IMR-90 (cell line): ENCODE measurements around the gene LAMA3. TPM values are rescaled to one million over a fixed set of nuclear protein-coding genes. Genes with fewer than 3 reads are reported as not detected.

Experiments used
- ATAC-seq: fragments of 200-7000 bp; cut with Tn5 transposase; 2 replicates; pipeline ENCODE4 v1.9.1; 2020; ENCODE audit warnings: low read depth, mild to moderate bottlenecking, moderate library complexity
- BruUV-seq: library from RNA; stranded (reverse); fragments of 400-500 nt; replicated peaks from 2 replicates; lab custom pipeline; 2021; lab: Mats Ljungman, UMichigan
- CTCF ChIA-PET: fragments of 300-600 bp; formaldehyde crosslinking; extraction: SDS; loops from one replicate; lab custom pipeline; 2021; ENCODE audit warnings: antibody characterized with exemption; lab: Yijun Ruan, JAX
- POLR2A ChIA-PET: fragments of 300-600 bp; sonication (Branson Sonifier 250); formaldehyde crosslinking; loops from one replicate; lab custom pipeline; 2022; ENCODE audit warnings: antibody characterized with exemption; ENCODE audit not compliant: unreplicated experiment; lab: Charles Lee
- DNase-seq: peaks from one replicate; pipeline ENCODE4 v3.0.0; 2013
- H2AFZ ChIP-seq: replicated peaks from 2 replicates; pipeline ENCODE3; 2013; ENCODE audit warnings: low read length, mild to moderate bottlenecking; ENCODE audit not compliant: poor library complexity
- H2AK5ac ChIP-seq: 2 replicates; pipeline ENCODE4 v1.6.1; 2013; ENCODE audit warnings: low read depth, low read length, inconsistent platforms
- H2AK9ac ChIP-seq: replicated peaks from 2 replicates; pipeline ENCODE3; 2013; ENCODE audit warnings: mild to moderate bottlenecking, low read depth, low read length, moderate library complexity; ENCODE audit not compliant: poor library complexity
- H2BK120ac ChIP-seq: 2 replicates; pipeline ENCODE4 v1.6.1; 2013; ENCODE audit warnings: low read depth, low read length, inconsistent platforms
- H2BK15ac ChIP-seq: 3 replicates; pipeline ENCODE4 v1.6.1; 2013; ENCODE audit warnings: low read depth, low read length, inconsistent platforms
- H2BK20ac ChIP-seq: 2 replicates; pipeline ENCODE4 v1.6.1; 2013; ENCODE audit warnings: low read depth, mild to moderate bottlenecking, inconsistent platforms, low read length, moderate library complexity
- H2BK5ac ChIP-seq: 2 replicates; pipeline ENCODE4 v1.6.1; 2013; ENCODE audit warnings: mild to moderate bottlenecking, low read depth, low read length, inconsistent platforms; ENCODE audit not compliant: poor library complexity, severe bottlenecking
- H3K14ac ChIP-seq: replicated peaks from 2 replicates; pipeline ENCODE4 v1.6.1; 2013; ENCODE audit warnings: low read depth, low read length, inconsistent platforms
- H3K18ac ChIP-seq: 2 replicates; pipeline ENCODE4 v1.6.1; 2013; ENCODE audit warnings: low read depth, low read length, control low read depth
- H3K23ac ChIP-seq: 2 replicates; pipeline ENCODE4 v1.6.1; 2013; ENCODE audit warnings: low read depth, low read length, inconsistent platforms
- H3K27ac ChIP-seq: 2 replicates; pipeline ENCODE4 v1.5.1; 2013; ENCODE audit warnings: mild to moderate bottlenecking, control low read depth, low read length; ENCODE audit not compliant: insufficient read depth
- H3K27me3 ChIP-seq: 2 replicates; pipeline ENCODE4 v1.6.1; 2013; ENCODE audit warnings: low read length; ENCODE audit not compliant: control insufficient read depth, insufficient read depth
- H3K36me3 ChIP-seq: 2 replicates; pipeline ENCODE4 v1.6.1; 2013; ENCODE audit warnings: low read length, mixed read lengths; ENCODE audit not compliant: control insufficient read depth, insufficient read depth
- H3K4ac ChIP-seq: 2 replicates; pipeline ENCODE4 v1.6.1; 2013; ENCODE audit warnings: low read depth, low read length, inconsistent platforms
- H3K4me1 ChIP-seq: 2 replicates; pipeline ENCODE4 v1.6.1; 2013; ENCODE audit warnings: low read length, mixed read lengths; ENCODE audit not compliant: control insufficient read depth, insufficient read depth
- H3K4me2 ChIP-seq: 2 replicates; pipeline ENCODE4 v1.6.1; 2013; ENCODE audit warnings: low read depth, mild to moderate bottlenecking, control low read depth, low read length, moderate library complexity
- H3K4me3 ChIP-seq: 2 replicates; pipeline ENCODE4 v1.5.1; 2013; ENCODE audit warnings: low read depth, mild to moderate bottlenecking, control low read depth, low read length, moderate library complexity; ENCODE audit not compliant: insufficient read depth
- H3K56ac ChIP-seq: 2 replicates; pipeline ENCODE4 v1.6.1; 2013; ENCODE audit warnings: low read length, inconsistent platforms; ENCODE audit not compliant: insufficient read depth; ENCODE audit errors: extremely low read depth
- H3K79me1 ChIP-seq, 2 experiments: 2 replicates each; pipeline ENCODE4 v1.6.1; 2013; ENCODE audit warnings: low read length in 2 of 2, inconsistent platforms in 1 of 2, low read depth in 1 of 2
- H3K9ac ChIP-seq: 2 replicates; pipeline ENCODE4 v1.6.1; 2013; ENCODE audit warnings: low read depth, low read length, control low read depth
- H3K9me1 ChIP-seq: 2 replicates; pipeline ENCODE4 v1.6.1; 2013; ENCODE audit warnings: low read length, inconsistent platforms; ENCODE audit not compliant: insufficient read depth
- H3K9me3 ChIP-seq: 2 replicates; pipeline ENCODE4 v1.6.1; 2013; ENCODE audit warnings: low read length; ENCODE audit not compliant: control insufficient read depth, insufficient read depth
- H4K20me1 ChIP-seq: 2 replicates; pipeline ENCODE4 v1.6.1; 2013; ENCODE audit warnings: low read length, inconsistent platforms; ENCODE audit not compliant: insufficient read depth
- H4K5ac ChIP-seq: 2 replicates; pipeline ENCODE4 v1.6.1; 2013; ENCODE audit warnings: mild to moderate bottlenecking, low read depth, low read length, control low read depth
- H4K8ac ChIP-seq, 2 experiments: 2 replicates each; pipeline ENCODE4 v1.6.1; 2013; ENCODE audit warnings: low read depth in 2 of 2, low read length in 2 of 2, control low read depth in 1 of 2, inconsistent platforms in 1 of 2
- H4K91ac ChIP-seq: 2 replicates; pipeline ENCODE4 v1.6.1; 2013; ENCODE audit warnings: low read depth, low read length, inconsistent platforms; ENCODE audit not compliant: insufficient read depth
- CHD1 ChIP-seq: IDR thresholded peaks from 2 replicates; pipeline ENCODE4 v1.6.1; 2012; ENCODE audit warnings: low read depth, low read length, improper control_type of control experiment
- CTCF ChIP-seq: conservative IDR thresholded peaks from 2 replicates; pipeline ENCODE4 v1.5.1; 2012; ENCODE audit warnings: mild to moderate bottlenecking, low read depth, low read length, improper control_type of control experiment
- FOS ChIP-seq: fragments of 150-350 bp; IDR thresholded peaks from 2 replicates; pipeline ENCODE4 v1.6.1; 2016; ENCODE audit warnings: low read depth, low read length
- POLR2A ChIP-seq: IDR thresholded peaks from 2 replicates; pipeline ENCODE4 v1.6.1; 2012; ENCODE audit warnings: mild to moderate bottlenecking, low read depth, low read length
- WGBS, 2 experiments: methylation state at CpG; one replicate each; pipeline versions ENCODE4 v1.1.5 to v1.1.7; 2013; ENCODE audit warnings: missing lambda C conversion rate in 2 of 2; ENCODE audit not compliant: insufficient read length in 1 of 2; ENCODE audit errors: extremely low coverage in 2 of 2; 5-methylcytosine and 5-hydroxymethylcytosine counted together
- dilution Hi-C: fragments of 300-500 bp; cut with HindIII; formaldehyde crosslinking; loops from one replicate; pipeline ENCODE4 v1.14.3; 2018; ENCODE audit warnings: low sequenced_read_pairs; ENCODE audit not compliant: unreplicated experiment
- in situ Hi-C: fragments of 300-500 bp; cut with MboI; formaldehyde crosslinking; loops from 3 replicates; pipeline ENCODE4 v1.14.3; 2019; ENCODE audit warnings: low sequenced_read_pairs, inconsistent platforms, mixed read lengths
- intact Hi-C: fragments of 100-400 bp; cut with micrococcal nuclease; formaldehyde crosslinking; loops from 2 replicates; pipeline ENCODE4 v1.10.0; 2022
- polyA plus RNA-seq, 3 experiments: library from polyadenylated mRNA; depleted of rRNA; stranded (reverse); fragments of >200 nt; gene quantifications; 2 replicates each; pipeline ENCODE4 v1.2.3, GENCODE V29; 2012; ENCODE audit warnings: low replicate concordance in 1 of 3
- total RNA-seq: library from RNA; depleted of rRNA; stranded (reverse); fragments of >200 nt; gene quantifications from 2 replicates; pipeline ENCODE4 v1.2.3, GENCODE V29; 2012

Gene LAMA3
- total and polyA plus RNA-seq, 2 of the 4 experiments (the other 2 are of a cell fraction), result 0.18 to 0.19 TPM

DNA sequence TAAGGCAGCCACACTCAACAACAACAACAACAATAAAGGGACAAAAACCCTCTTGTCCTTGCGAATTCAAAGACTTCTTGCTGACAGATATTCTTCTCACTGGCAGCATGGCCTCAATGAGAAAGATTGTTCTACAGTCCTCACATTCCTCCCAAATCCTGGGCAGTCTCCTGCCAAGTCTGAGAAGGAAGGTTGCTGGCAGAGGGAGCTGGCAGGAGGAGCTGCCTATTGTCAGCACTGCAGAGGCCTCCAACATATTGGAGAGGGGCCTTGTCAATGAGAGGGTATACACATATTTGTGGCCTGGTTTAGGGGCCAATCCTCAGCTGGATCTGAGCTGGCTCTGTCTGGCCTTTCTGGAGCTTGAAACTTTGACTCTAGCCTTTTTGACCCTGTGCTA lies 63.5 kb downstream of the LAMA3 start:
- dilution Hi-C loops (no loop called here), in situ Hi-C loops (no loop called here), intact Hi-C loops (no loop called here)
- no TSS peak for BruUV-seq
- Histone ChIP-seq H4K91ac (no peak overlapping the region), H2BK120ac (no peak overlapping the region), H3K9me3 (no peaks in the 10 kb centered on the region), H3K27ac (no peak overlapping the region), H3K4me1 (no peaks in the 10 kb centered on the region), H3K4me3 (no peak overlapping the region), H2AFZ (no peak overlapping the region), H2AK5ac (no peak overlapping the region), H3K4me2 (no peak overlapping the region), H4K8ac (no peak overlapping the region), H3K23ac (no peak overlapping the region), H3K9ac (no peak overlapping the region), H3K18ac (no peak overlapping the region), H2BK5ac (no peak overlapping the region), H2BK15ac (no peak overlapping the region), H3K79me1 (no peaks in the 10 kb centered on the region), H3K56ac (no peak overlapping the region), H3K9me1 (no peaks in the 10 kb centered on the region; the same call in 1 of the 2 replicates), H3K4ac (no peak overlapping the region), H4K20me1 (no peaks in the 10 kb centered on the region), H2BK20ac (no peak overlapping the region), H4K5ac (no peak overlapping the region), H3K27me3 (peaks cover 19% of the 10 kb centered on the region), H3K36me3 (no peaks in the 10 kb centered on the region), H2AK9ac (no peak overlapping the region), H3K14ac (no peak overlapping the region)
- ChIA-PET CTCF (no interaction called here), POLR2A (no interaction called here)
- no CpG with 5 or more reads among the region's 1 CpG for WGBS, 2 experiments
- DNase-seq (no peak), ATAC-seq (peak; percentile 72)
- TF ChIP-seq POLR2A, result no peak
- TF ChIP-seq CTCF, result no peak
- no peak for TF ChIP-seq FOS
- no peak for TF ChIP-seq CHD1
